ENCODE measurements around the gene NEDD4L. TPM values are rescaled to one million over a fixed set of nuclear protein-coding genes. Genes with fewer than 3 reads are reported as not detected.

Gene NEDD4L
- total RNA-seq, 1 donor from 2014 or later = 41.4 TPM

GRCh38 chr18:58180738-58181353 lies 136.8 kb downstream of the NEDD4L start:
- no peak overlapping the region for H3K27ac Mint-ChIP-seq (ENCODE audit: unreplicated experiment)
- H3K9me3 Mint-ChIP-seq = no peaks in the 10 kb centered on the region
- no peaks in the 10 kb centered on the region for H3K27me3 Mint-ChIP-seq (ENCODE audit: low read depth)
- TF ChIP-seq, protein P1, sequence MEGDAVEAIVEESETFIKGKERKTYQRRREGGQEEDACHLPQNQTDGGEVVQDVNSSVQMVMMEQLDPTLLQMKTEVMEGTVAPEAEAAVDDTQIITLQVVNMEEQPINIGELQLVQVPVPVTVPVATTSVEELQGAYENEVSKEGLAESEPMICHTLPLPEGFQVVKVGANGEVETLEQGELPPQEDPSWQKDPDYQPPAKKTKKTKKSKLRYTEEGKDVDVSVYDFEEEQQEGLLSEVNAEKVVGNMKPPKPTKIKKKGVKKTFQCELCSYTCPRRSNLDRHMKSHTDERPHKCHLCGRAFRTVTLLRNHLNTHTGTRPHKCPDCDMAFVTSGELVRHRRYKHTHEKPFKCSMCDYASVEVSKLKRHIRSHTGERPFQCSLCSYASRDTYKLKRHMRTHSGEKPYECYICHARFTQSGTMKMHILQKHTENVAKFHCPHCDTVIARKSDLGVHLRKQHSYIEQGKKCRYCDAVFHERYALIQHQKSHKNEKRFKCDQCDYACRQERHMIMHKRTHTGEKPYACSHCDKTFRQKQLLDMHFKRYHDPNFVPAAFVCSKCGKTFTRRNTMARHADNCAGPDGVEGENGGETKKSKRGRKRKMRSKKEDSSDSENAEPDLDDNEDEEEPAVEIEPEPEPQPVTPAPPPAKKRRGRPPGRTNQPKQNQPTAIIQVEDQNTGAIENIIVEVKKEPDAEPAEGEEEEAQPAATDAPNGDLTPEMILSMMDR (conservative IDR thresholded peaks at IDR 0.05) = peak; percentile 90
- H3K36me3 Mint-ChIP-seq (ENCODE audit: low read depth) = peaks cover 1% of the 10 kb centered on the region
- H3K4me3 Mint-ChIP-seq = peak overlapping the region; percentile 11
- peak; percentile 59 for DNase-seq (ENCODE audit: low read depth, low spot score)
- H3K4me1 Mint-ChIP-seq = peaks cover 45% of the 10 kb centered on the region

- Mint-ChIP-seq H3K36me3 (ENCODE audit: low read depth) (peaks cover 2% of the 10 kb centered on the region), H3K4me1 (peaks cover 40% of the 10 kb centered on the region), H3K9me3 (no peaks in the 10 kb centered on the region), H3K4me3 (no peak overlapping the region), H3K27me3 (ENCODE audit: low read depth) (no peaks in the 10 kb centered on the region), H3K27ac (ENCODE audit: unreplicated experiment) (no peak overlapping the region)
- TF ChIP-seq, protein P1 (conservative IDR thresholded peaks at IDR 0.05) = no peak
- DNase-seq (ENCODE audit: low read depth, low spot score) = no peak
These were observed 138.0 kb downstream of the NEDD4L start for GRCh38 chr18:58181988-58182387.

- Mint-ChIP-seq H3K27ac (ENCODE audit: unreplicated experiment) (no peak overlapping the region), H3K9me3 (no peaks in the 10 kb centered on the region), H3K4me1 (peaks cover 32% of the 10 kb centered on the region), H3K36me3 (ENCODE audit: low read depth) (peaks cover 2% of the 10 kb centered on the region), H3K27me3 (ENCODE audit: low read depth) (no peaks in the 10 kb centered on the region), H3K4me3 (no peak overlapping the region)
- TF ChIP-seq, protein P1 (conservative IDR thresholded peaks at IDR 0.05) = no peak
- DNase-seq (ENCODE audit: low read depth, low spot score) = no peak
These were observed 139.2 kb downstream of the NEDD4L start for GRCh38 chr18:58183226-58183625.

DNA sequence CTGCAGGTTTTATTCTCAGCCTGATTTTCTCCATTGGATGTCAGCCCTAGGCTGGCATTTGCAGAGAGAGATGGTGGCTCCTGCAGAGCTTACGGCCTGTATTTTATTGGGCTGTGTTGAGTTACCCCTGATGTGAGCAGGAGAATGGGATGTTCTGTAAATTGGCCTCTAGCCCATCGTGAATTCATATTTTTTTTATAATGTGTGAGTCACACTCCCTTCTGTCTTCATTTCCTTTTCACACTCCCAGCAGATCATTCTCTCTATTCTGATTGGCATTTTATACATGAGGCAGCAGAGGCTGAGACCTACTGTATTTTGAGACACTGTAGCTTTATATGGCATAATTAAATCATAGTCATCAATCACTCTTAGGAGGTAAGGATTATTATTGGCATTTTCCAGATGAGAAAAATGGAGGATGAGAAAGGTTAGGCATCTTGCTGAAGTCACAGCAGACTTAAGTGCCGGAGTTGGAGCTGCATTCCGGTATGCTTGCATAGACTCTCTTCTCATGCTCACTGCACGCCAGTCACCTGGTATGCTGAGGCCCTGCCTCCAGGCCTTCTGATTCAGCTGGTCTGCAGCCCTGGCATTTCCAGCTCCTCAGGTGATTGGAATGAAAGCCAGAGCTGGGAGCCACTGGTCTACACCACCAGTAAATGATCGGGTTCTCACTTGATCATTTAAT lies 142.4 kb downstream of the NEDD4L start:
- Mint-ChIP-seq H3K9me3 (no peaks in the 10 kb centered on the region), H3K4me1 (peaks cover 20% of the 10 kb centered on the region), H3K27me3 (ENCODE audit: low read depth) (no peaks in the 10 kb centered on the region), H3K4me3 (no peak overlapping the region), H3K27ac (ENCODE audit: unreplicated experiment) (no peak overlapping the region), H3K36me3 (ENCODE audit: low read depth) (peaks cover 2% of the 10 kb centered on the region)
- TF ChIP-seq, protein P1 (conservative IDR thresholded peaks at IDR 0.05) = no peak
- no peak for DNase-seq (ENCODE audit: low read depth, low spot score)

DNA sequence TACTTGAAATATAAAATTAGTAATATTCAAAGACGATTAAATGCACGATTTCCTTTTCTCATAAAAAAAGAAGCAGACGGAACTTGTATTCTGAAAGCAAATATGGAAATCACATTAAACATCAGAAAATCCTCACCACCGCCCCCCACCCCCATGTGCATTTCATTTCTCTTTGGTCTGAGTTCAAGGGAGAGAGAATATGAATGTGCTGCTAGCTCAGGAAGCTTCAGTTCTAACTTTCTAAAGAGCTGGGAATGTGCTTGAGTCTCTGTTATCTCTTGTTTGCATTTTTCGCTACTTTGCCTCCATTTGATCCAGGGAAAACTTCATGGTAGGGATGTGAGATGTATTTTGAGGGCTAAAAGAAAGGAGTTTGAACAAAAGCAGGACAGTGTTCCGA lies 143.6 kb downstream of the NEDD4L start:
- Mint-ChIP-seq H3K27ac (ENCODE audit: unreplicated experiment) (no peak overlapping the region), H3K9me3 (no peaks in the 10 kb centered on the region), H3K4me1 (peaks cover 20% of the 10 kb centered on the region), H3K4me3 (no peak overlapping the region), H3K36me3 (ENCODE audit: low read depth) (peaks cover 2% of the 10 kb centered on the region), H3K27me3 (ENCODE audit: low read depth) (no peaks in the 10 kb centered on the region)
- no peak for DNase-seq (ENCODE audit: low read depth, low spot score)
- TF ChIP-seq, protein P1 (conservative IDR thresholded peaks at IDR 0.05) = no peak
